Measurements from ENCODE around the gene EFCAB13. TPM values are rescaled to one million over a fixed set of nuclear protein-coding genes. Genes with fewer than 3 reads are reported as not detected.

Gene EFCAB13
- total and polyA plus RNA-seq, 7 experiments from 2014 or later, result 3.7 to 37.4 (median 18.4) TPM

DNA sequence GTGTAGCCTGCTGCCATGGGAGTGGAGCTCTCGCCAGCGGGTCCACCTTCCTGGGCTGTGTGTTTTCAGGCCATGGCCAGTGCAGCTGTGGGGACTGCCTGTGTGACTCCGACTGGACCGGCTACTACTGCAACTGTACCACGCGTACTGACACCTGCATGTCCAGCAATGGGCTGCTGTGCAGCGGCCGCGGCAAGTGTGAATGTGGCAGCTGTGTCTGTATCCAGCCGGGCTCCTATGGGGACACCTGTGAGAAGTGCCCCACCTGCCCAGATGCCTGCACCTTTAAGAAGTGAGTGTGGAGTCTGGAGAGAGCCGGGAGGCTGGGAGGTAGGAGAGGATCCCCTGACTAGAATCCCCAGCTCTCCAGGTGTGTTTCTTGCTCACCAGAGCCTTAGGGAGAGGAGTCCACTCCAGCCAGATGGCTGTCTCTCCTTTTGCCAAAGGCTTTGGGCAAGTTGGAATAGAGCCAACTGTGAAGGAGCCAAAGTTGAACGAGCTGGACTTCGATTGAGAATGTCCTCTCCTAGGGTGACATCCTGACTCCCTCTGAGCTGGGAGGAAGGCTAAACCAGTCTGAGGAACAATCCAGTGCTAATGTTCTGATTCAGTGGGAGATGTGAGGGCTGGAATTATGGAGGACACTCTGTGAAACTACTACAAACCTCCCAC lies 24.4 kb upstream of the EFCAB13 start:
- Histone ChIP-seq H3K27me3 (ENCODE audit: control insufficient read depth in 2 of 2, insufficient read depth in 2 of 2, low read length in 2 of 2) (no peaks in the 10 kb centered on the region), H3K27ac (ENCODE audit: low read depth, low read length) (no peak overlapping the region), H3K4me3 (ENCODE audit: low read length) (no peak overlapping the region), H3K9me3 (ENCODE audit: control insufficient read depth in 2 of 3, low read length in 3 of 3) (peaks cover 0 to 7% (median 0%) of the 10 kb centered on the region in 3 experiments), H3K36me3 (ENCODE audit: control insufficient read depth in 2 of 3, insufficient read depth in 3 of 3, low read length in 3 of 3) (no peaks in the 10 kb centered on the region), H3K4me1 (ENCODE audit: control insufficient read depth in 2 of 2, insufficient read depth in 2 of 2, low read length in 2 of 2) (no peaks in the 10 kb centered on the region)
- ATAC-seq, result no peak
- Mint-ChIP-seq H3K9me3 (peaks cover 0 to 20% (median 10%) of the 10 kb centered on the region in 11 donors), H3K27me3 (peaks cover 0 to 10% (median 3%) of the 10 kb centered on the region in 5 donors), H3K4me1 (peaks cover 0 to 4% (median 0%) of the 10 kb centered on the region in 7 donors), H3K36me3 (peaks cover 0 to 14% (median 6%) of the 10 kb centered on the region in 5 donors), H3K27ac (no peak overlapping the region), H3K4me3 (no peak overlapping the region)
- POLR2A ChIA-PET, result no interaction called here
- DNase-seq, result no peak
- CTCF ChIA-PET, result no interaction called here
- intact Hi-C loops (cut with micrococcal nuclease), result no loop called here

DNA sequence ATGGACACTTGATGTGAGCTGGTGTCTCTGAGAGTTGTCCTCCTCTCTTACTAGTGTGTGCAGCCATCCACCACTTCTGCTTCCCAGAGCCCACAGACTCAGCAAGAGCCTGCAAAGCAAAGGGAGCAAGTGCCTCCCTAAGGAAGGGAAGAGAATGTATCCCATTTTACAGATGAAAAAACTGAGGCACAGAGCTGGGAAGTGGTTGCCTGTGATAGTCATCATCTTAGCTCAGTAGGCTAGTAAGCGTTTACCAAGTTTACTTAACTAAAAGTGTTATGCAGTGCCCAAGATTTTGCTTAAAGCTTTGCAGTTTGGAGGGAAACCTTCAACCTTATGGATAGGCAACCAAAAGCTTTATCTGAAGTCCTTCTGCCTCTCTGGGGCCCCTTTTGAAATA lies 23.0 kb upstream of the EFCAB13 start:
- ChIA-PET CTCF (no interaction called here), POLR2A (no interaction called here)
- Mint-ChIP-seq H3K4me3 (no peak overlapping the region), H3K9me3 (peaks cover 0 to 20% (median 10%) of the 10 kb centered on the region in 11 donors), H3K27ac (no peak overlapping the region), H3K36me3 (peaks cover 0 to 14% (median 6%) of the 10 kb centered on the region in 5 donors), H3K4me1 (peaks cover 6 to 11% (median 8%) of the 10 kb centered on the region in 7 donors), H3K27me3 (peaks cover 0 to 6% (median 0%) of the 10 kb centered on the region in 5 donors)
- intact Hi-C loops (cut with micrococcal nuclease), result no loop called here
- H3K36me3 ChIP-seq (ENCODE audit: control insufficient read depth in 2 of 3, insufficient read depth in 3 of 3, low read length in 3 of 3), result no peaks in the 10 kb centered on the region
- H3K9me3 ChIP-seq (ENCODE audit: control insufficient read depth in 2 of 3, low read length in 3 of 3), result peaks cover 0 to 7% (median 0%) of the 10 kb centered on the region in 3 experiments
- no peak overlapping the region for H3K4me3 ChIP-seq (ENCODE audit: low read length)
- no peaks in the 10 kb centered on the region for H3K4me1 ChIP-seq (ENCODE audit: control insufficient read depth in 2 of 2, insufficient read depth in 2 of 2, low read length in 2 of 2)
- ATAC-seq (no peak), DNase-seq (no peak)
- no peak overlapping the region for H3K27ac ChIP-seq (ENCODE audit: low read depth, low read length)
- H3K27me3 ChIP-seq (ENCODE audit: control insufficient read depth in 2 of 2, insufficient read depth in 2 of 2, low read length in 2 of 2), result no peaks in the 10 kb centered on the region

GRCh38 chr17:47301161-47301560 lies 22.6 kb upstream of the EFCAB13 start:
- peaks cover 0 to 7% (median 0%) of the 10 kb centered on the region in 3 experiments for H3K9me3 ChIP-seq (ENCODE audit: control insufficient read depth in 2 of 3, low read length in 3 of 3)
- intact Hi-C loops (cut with micrococcal nuclease), result no loop called here
- Mint-ChIP-seq H3K9me3 (peaks cover 0 to 20% (median 10%) of the 10 kb centered on the region in 11 donors), H3K4me1 (peaks cover 6 to 11% (median 8%) of the 10 kb centered on the region in 7 donors), H3K27ac (no peak overlapping the region), H3K27me3 (peaks cover 0 to 6% (median 0%) of the 10 kb centered on the region in 5 donors), H3K4me3 (no peak overlapping the region), H3K36me3 (peaks cover 0 to 14% (median 6%) of the 10 kb centered on the region in 5 donors)
- no peaks in the 10 kb centered on the region for H3K27me3 ChIP-seq (ENCODE audit: control insufficient read depth in 2 of 2, insufficient read depth in 2 of 2, low read length in 2 of 2)
- no peaks in the 10 kb centered on the region for H3K4me1 ChIP-seq (ENCODE audit: control insufficient read depth in 2 of 2, insufficient read depth in 2 of 2, low read length in 2 of 2)
- ChIA-PET CTCF (interaction anchor here (1.0 kb wide), 1 partner anchor 14 kb away, joined by 3 read pairs; no protein-coding TSS in a partner anchor), POLR2A (no interaction called here)
- no peak for ATAC-seq
- H3K36me3 ChIP-seq (ENCODE audit: control insufficient read depth in 2 of 3, insufficient read depth in 3 of 3, low read length in 3 of 3), result no peaks in the 10 kb centered on the region
- H3K27ac ChIP-seq (ENCODE audit: low read depth, low read length), result no peak overlapping the region
- no peak overlapping the region for H3K4me3 ChIP-seq (ENCODE audit: low read length)
- DNase-seq, result no peak

DNA sequence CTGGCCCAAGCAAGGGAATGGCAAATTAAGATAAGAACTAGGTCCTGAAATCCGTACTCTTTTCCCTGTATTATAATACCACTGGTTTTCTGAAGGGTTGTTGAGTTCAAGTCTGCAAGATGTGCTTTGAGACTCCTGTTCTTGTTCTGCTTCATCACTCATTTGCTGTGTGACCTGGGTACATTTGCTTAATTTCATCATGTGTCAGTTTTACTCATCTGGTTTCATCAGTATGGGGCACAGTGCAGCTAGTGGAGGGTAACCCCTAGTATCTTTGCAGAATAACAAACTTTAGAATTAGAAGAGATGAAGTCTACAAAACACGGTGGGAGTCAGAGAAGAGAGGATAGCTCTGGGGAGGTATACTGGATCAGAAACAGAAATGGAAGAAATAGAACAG lies 21.9 kb upstream of the EFCAB13 start:
- intact Hi-C loops (cut with micrococcal nuclease), result no loop called here
- POLR2A ChIA-PET, result no interaction called here
- Mint-ChIP-seq H3K27ac (no peak overlapping the region), H3K4me1 (peaks cover 6 to 11% (median 8%) of the 10 kb centered on the region in 7 donors), H3K36me3 (peaks cover 0 to 14% (median 6%) of the 10 kb centered on the region in 5 donors), H3K4me3 (no peak overlapping the region), H3K27me3 (peaks cover 0 to 6% (median 0%) of the 10 kb centered on the region in 5 donors), H3K9me3 (peaks cover 0 to 20% (median 10%) of the 10 kb centered on the region in 11 donors)
- no peak for ATAC-seq
- Histone ChIP-seq H3K36me3 (ENCODE audit: control insufficient read depth in 2 of 3, insufficient read depth in 3 of 3, low read length in 3 of 3) (no peaks in the 10 kb centered on the region), H3K4me3 (ENCODE audit: low read length) (no peak overlapping the region), H3K27me3 (ENCODE audit: control insufficient read depth in 2 of 2, insufficient read depth in 2 of 2, low read length in 2 of 2) (no peaks in the 10 kb centered on the region), H3K4me1 (ENCODE audit: control insufficient read depth in 2 of 2, insufficient read depth in 2 of 2, low read length in 2 of 2) (no peaks in the 10 kb centered on the region), H3K27ac (ENCODE audit: low read depth, low read length) (no peak overlapping the region), H3K9me3 (ENCODE audit: control insufficient read depth in 2 of 3, low read length in 3 of 3) (peaks cover 0 to 7% (median 0%) of the 10 kb centered on the region in 3 experiments)
- DNase-seq, result no peak
- CTCF ChIA-PET, result interaction anchor here (1.0 kb wide), 1 partner anchor 13 kb away, joined by 3 read pairs; no protein-coding TSS in a partner anchor

GRCh38 chr17:47304186-47304585 lies 19.6 kb upstream of the EFCAB13 start:
- no peak for ATAC-seq
- Mint-ChIP-seq H3K4me1 (peaks cover 6 to 11% (median 8%) of the 10 kb centered on the region in 7 donors), H3K36me3 (peaks cover 0 to 14% (median 6%) of the 10 kb centered on the region in 5 donors), H3K27ac (no peak overlapping the region), H3K4me3 (no peak overlapping the region), H3K9me3 (peaks cover 0 to 20% (median 10%) of the 10 kb centered on the region in 11 donors), H3K27me3 (peaks cover 0 to 4% (median 0%) of the 10 kb centered on the region in 5 donors)
- no peak for DNase-seq
- Histone ChIP-seq H3K27me3 (ENCODE audit: control insufficient read depth in 2 of 2, insufficient read depth in 2 of 2, low read length in 2 of 2) (no peaks in the 10 kb centered on the region), H3K4me3 (ENCODE audit: low read length) (no peak overlapping the region), H3K4me1 (ENCODE audit: control insufficient read depth in 2 of 2, insufficient read depth in 2 of 2, low read length in 2 of 2) (no peaks in the 10 kb centered on the region), H3K36me3 (ENCODE audit: control insufficient read depth in 2 of 3, insufficient read depth in 3 of 3, low read length in 3 of 3) (no peaks in the 10 kb centered on the region), H3K9me3 (ENCODE audit: control insufficient read depth in 2 of 3, low read length in 3 of 3) (peaks cover 0 to 7% (median 0%) of the 10 kb centered on the region in 3 experiments), H3K27ac (ENCODE audit: low read depth, low read length) (no peak overlapping the region)
- ChIA-PET CTCF (no interaction called here), POLR2A (no interaction called here)
- intact Hi-C loops (cut with micrococcal nuclease), result no loop called here

DNA sequence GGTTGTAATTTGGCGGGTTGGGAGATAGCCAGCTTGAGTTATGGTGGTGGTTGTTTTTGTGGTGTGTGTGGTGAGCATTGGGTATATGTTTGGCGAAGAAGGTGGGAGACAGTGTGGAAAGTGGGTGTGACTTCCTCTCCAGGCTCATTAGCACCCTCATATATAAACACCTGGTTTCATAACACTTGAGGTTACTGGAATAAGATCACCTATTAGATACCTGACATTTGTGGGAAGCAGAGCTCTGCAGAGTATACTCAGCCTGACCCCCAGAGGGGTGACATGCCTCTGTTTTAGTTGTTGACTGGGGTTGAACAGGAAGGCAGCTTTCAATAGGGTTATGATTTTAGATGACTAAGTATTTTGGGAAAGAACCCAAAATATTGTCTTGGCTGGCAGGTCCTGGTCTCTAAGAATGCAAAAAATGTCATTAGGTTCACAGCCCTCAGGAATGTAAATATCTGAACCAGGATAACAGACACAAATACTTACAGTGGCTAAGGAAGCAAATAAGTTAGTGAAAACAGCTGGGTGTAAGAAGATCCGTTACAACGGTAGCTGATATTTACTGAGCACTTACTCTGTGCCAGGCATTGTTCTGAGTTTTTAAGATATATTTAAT lies 18.3 kb upstream of the EFCAB13 start:
- no peak overlapping the region for H3K4me3 ChIP-seq (ENCODE audit: low read length)
- H3K27ac ChIP-seq (ENCODE audit: low read depth, low read length), result no peak overlapping the region
- ATAC-seq, result peak; percentile 20
- peaks cover 0 to 4% (median 0%) of the 10 kb centered on the region in 5 donors for H3K27me3 Mint-ChIP-seq
- intact Hi-C loops (cut with micrococcal nuclease), result no loop called here
- no peak for DNase-seq
- CTCF ChIA-PET, result no interaction called here
- peak overlapping the region in 2 of 9 donors; percentile 1 to 24 for H3K27ac Mint-ChIP-seq
- H3K9me3 ChIP-seq (ENCODE audit: control insufficient read depth in 2 of 3, low read length in 3 of 3), result peaks cover 0 to 7% (median 0%) of the 10 kb centered on the region in 3 experiments
- no peaks in the 10 kb centered on the region for H3K36me3 ChIP-seq (ENCODE audit: control insufficient read depth in 2 of 3, insufficient read depth in 3 of 3, low read length in 3 of 3)
- H3K9me3 Mint-ChIP-seq, result peaks cover 0 to 20% (median 9%) of the 10 kb centered on the region in 11 donors
- H3K4me1 Mint-ChIP-seq, result peaks cover 6 to 11% (median 8%) of the 10 kb centered on the region in 7 donors
- peaks cover 0 to 14% (median 6%) of the 10 kb centered on the region in 5 donors for H3K36me3 Mint-ChIP-seq
- no peaks in the 10 kb centered on the region for H3K4me1 ChIP-seq (ENCODE audit: control insufficient read depth in 2 of 2, insufficient read depth in 2 of 2, low read length in 2 of 2)
- POLR2A ChIA-PET, result no interaction called here
- H3K27me3 ChIP-seq (ENCODE audit: control insufficient read depth in 2 of 2, insufficient read depth in 2 of 2, low read length in 2 of 2), result no peaks in the 10 kb centered on the region
- H3K4me3 Mint-ChIP-seq, result no peak overlapping the region
